IgD-negative memory B cell (primary cell): Measurements from ENCODE around the gene INMT. TPM values are rescaled to one million over a fixed set of nuclear protein-coding genes. Genes with fewer than 3 reads are reported as not detected.

Experiments used
- H3K27ac Mint-ChIP-seq, 3 donors: one replicate each; pipeline ENCODE4 v1.8.0; 2020 to 2022; ENCODE audit warnings: mild to moderate bottlenecking in 3 of 3, mixed read lengths in 3 of 3, moderate library complexity in 1 of 3
- H3K27me3 Mint-ChIP-seq: one replicate; pipeline ENCODE4 v1.8.0; 2021; ENCODE audit warnings: mixed read lengths
- H3K36me3 Mint-ChIP-seq: one replicate; pipeline ENCODE4 v1.8.0; 2020; ENCODE audit warnings: mild to moderate bottlenecking, mixed read lengths
- H3K4me1 Mint-ChIP-seq, 3 donors: one replicate each; pipeline ENCODE4 v1.8.0; 2020 to 2022; ENCODE audit warnings: mixed read lengths in 3 of 3, mild to moderate bottlenecking in 1 of 3
- H3K4me3 Mint-ChIP-seq, 4 donors: one replicate each; pipeline ENCODE4 v1.8.0; 2020 to 2022; ENCODE audit warnings: mild to moderate bottlenecking in 4 of 4, mixed read lengths in 4 of 4, moderate library complexity in 3 of 4
- H3K9me3 Mint-ChIP-seq, 3 donors: one replicate each; pipeline ENCODE4 v1.8.0; 2020 to 2021; ENCODE audit warnings: mixed read lengths in 3 of 3, mild to moderate bottlenecking in 1 of 3
- polyA plus RNA-seq: library from polyadenylated mRNA; unstranded; fragments of 300-500 nt; fragmentation: Illumina TruSeq; gene quantifications from one replicate; pipeline ENCODE4 v1.2.3, GENCODE V29; 2021

The INMT gene
- polyA plus RNA-seq, 1 donor from 2014 or later: not detected

- H3K27me3 Mint-ChIP-seq: no peaks in the 10 kb centered on the region
- peaks cover 0 to 2% (median 0%) of the 10 kb centered on the region in 3 donors for H3K4me1 Mint-ChIP-seq
- H3K36me3 Mint-ChIP-seq: no peaks in the 10 kb centered on the region
- H3K27ac Mint-ChIP-seq: no peak overlapping the region
- peaks cover 0 to 3% (median 2%) of the 10 kb centered on the region in 3 donors for H3K9me3 Mint-ChIP-seq
- no peak overlapping the region for H3K4me3 Mint-ChIP-seq
These were observed 1.0 kb downstream of the INMT start for GRCh38 chr7:30752979-30753378.

- Mint-ChIP-seq H3K4me1 (peaks cover 0 to 5% (median 0%) of the 10 kb centered on the region in 3 donors), H3K27ac (no peak overlapping the region), H3K36me3 (no peaks in the 10 kb centered on the region), H3K9me3 (peaks cover 0 to 3% (median 2%) of the 10 kb centered on the region in 3 donors), H3K4me3 (no peak overlapping the region), H3K27me3 (peaks cover 5% of the 10 kb centered on the region)
These were observed 2.5 kb downstream of the INMT start for GRCh38 chr7:30754315-30754877.

GRCh38 chr7:30755384-30756154 is 3.6 kb downstream of the INMT start:
- peak overlapping the region in 1 of 4 donors; percentile 12 for H3K4me3 Mint-ChIP-seq
- no peak overlapping the region for H3K27ac Mint-ChIP-seq
- H3K27me3 Mint-ChIP-seq: peaks cover 11% of the 10 kb centered on the region
- H3K9me3 Mint-ChIP-seq: peaks cover 0 to 2% (median 0%) of the 10 kb centered on the region in 3 donors
- peaks cover 0 to 5% (median 1%) of the 10 kb centered on the region in 3 donors for H3K4me1 Mint-ChIP-seq
- no peaks in the 10 kb centered on the region for H3K36me3 Mint-ChIP-seq

GRCh38 chr7:30757342-30757692 is 5.4 kb downstream of the INMT start:
- Mint-ChIP-seq H3K36me3 (no peaks in the 10 kb centered on the region), H3K27me3 (peaks cover 14% of the 10 kb centered on the region), H3K9me3 (peaks cover 0 to 2% (median 0%) of the 10 kb centered on the region in 3 donors), H3K27ac (peak overlapping the region in 1 of 3 donors; percentile 39), H3K4me1 (peaks cover 0 to 5% (median 1%) of the 10 kb centered on the region in 3 donors), H3K4me3 (peak overlapping the region in 1 of 4 donors; percentile 83)

GRCh38 chr7:30760514-30761213 is 8.7 kb downstream of the INMT start:
- no peaks in the 10 kb centered on the region for H3K9me3 Mint-ChIP-seq
- peaks cover 14% of the 10 kb centered on the region for H3K27me3 Mint-ChIP-seq
- H3K4me1 Mint-ChIP-seq: peaks cover 0 to 5% (median 1%) of the 10 kb centered on the region in 3 donors
- no peaks in the 10 kb centered on the region for H3K36me3 Mint-ChIP-seq
- no peak overlapping the region for H3K27ac Mint-ChIP-seq
- H3K4me3 Mint-ChIP-seq: no peak overlapping the region

- Mint-ChIP-seq H3K4me3 (no peak overlapping the region), H3K27ac (no peak overlapping the region)
These were observed 9.6 kb downstream of the INMT start for GRCh38 chr7:30761214-30762156.

GRCh38 chr7:30764030-30764975 is 12.4 kb downstream of the INMT start:
- no peak overlapping the region for H3K27ac Mint-ChIP-seq
- H3K4me1 Mint-ChIP-seq: peaks cover 0 to 1% (median 0%) of the 10 kb centered on the region in 3 donors
- no peaks in the 10 kb centered on the region for H3K36me3 Mint-ChIP-seq
- no peak overlapping the region for H3K4me3 Mint-ChIP-seq
- H3K9me3 Mint-ChIP-seq: no peaks in the 10 kb centered on the region
- peaks cover 10% of the 10 kb centered on the region for H3K27me3 Mint-ChIP-seq

More at GRCh38 chr7:30761214-30762156, 9.6 kb downstream of the INMT start:
- H3K9me3 Mint-ChIP-seq: no peaks in the 10 kb centered on the region
- H3K4me1 Mint-ChIP-seq: peaks cover 0 to 5% (median 1%) of the 10 kb centered on the region in 3 donors
- no peaks in the 10 kb centered on the region for H3K36me3 Mint-ChIP-seq
- peaks cover 14% of the 10 kb centered on the region for H3K27me3 Mint-ChIP-seq

- H3K9me3 Mint-ChIP-seq: no peaks in the 10 kb centered on the region
- H3K27ac Mint-ChIP-seq: no peak overlapping the region
- H3K4me3 Mint-ChIP-seq: no peak overlapping the region
- peaks cover 0 to 2% (median 0%) of the 10 kb centered on the region in 3 donors for H3K4me1 Mint-ChIP-seq
- no peaks in the 10 kb centered on the region for H3K36me3 Mint-ChIP-seq
- H3K27me3 Mint-ChIP-seq: peaks cover 3% of the 10 kb centered on the region
These were observed 13.5 kb downstream of the INMT start for GRCh38 chr7:30765408-30765807.

GRCh38 chr7:30770845-30771173 is 18.9 kb downstream of the INMT start:
- peak overlapping the region in 1 of 3 donors; percentile 3 for H3K27ac Mint-ChIP-seq
- no peaks in the 10 kb centered on the region for H3K27me3 Mint-ChIP-seq
- H3K4me3 Mint-ChIP-seq: peak overlapping the region; percentile 77 to 89 (median 88)
- peaks cover 0 to 7% (median 6%) of the 10 kb centered on the region in 3 donors for H3K4me1 Mint-ChIP-seq
- no peaks in the 10 kb centered on the region for H3K9me3 Mint-ChIP-seq
- no peaks in the 10 kb centered on the region for H3K36me3 Mint-ChIP-seq

- H3K27ac Mint-ChIP-seq: peak within 1 kb of the TSS; percentile 2 to 64 (median 3)
- no peaks in the 10 kb centered on the region for H3K36me3 Mint-ChIP-seq
- H3K27me3 Mint-ChIP-seq: no peaks in the 10 kb centered on the region
- H3K9me3 Mint-ChIP-seq: no peaks in the 10 kb centered on the region
- peak within 1 kb of the TSS; percentile 87 to 98 (median 91) for H3K4me3 Mint-ChIP-seq
- H3K4me1 Mint-ChIP-seq: peaks cover 0 to 7% (median 6%) of the 10 kb centered on the region in 3 donors
These were observed 19.4 kb downstream of the INMT start, which contains the start of gene MINDY4 for GRCh38 chr7:30771174-30771879. Gene MINDY4 (plus strand): TSS chr7:30771417. CDS start chr7:30771494, 77 bp downstream.

GRCh38 chr7:30771880-30772425 is 20.0 kb downstream of the INMT start:
- Mint-ChIP-seq H3K4me1 (peaks cover 0 to 7% (median 6%) of the 10 kb centered on the region in 3 donors), H3K27me3 (no peaks in the 10 kb centered on the region), H3K27ac (peak overlapping the region in 2 of 3 donors; percentile 2 to 32), H3K36me3 (no peaks in the 10 kb centered on the region), H3K4me3 (peak overlapping the region; percentile 70 to 98 (median 90)), H3K9me3 (no peaks in the 10 kb centered on the region)

- H3K9me3 Mint-ChIP-seq: no peaks in the 10 kb centered on the region
- H3K27ac Mint-ChIP-seq: no peak overlapping the region
- peaks cover 0 to 7% (median 6%) of the 10 kb centered on the region in 3 donors for H3K4me1 Mint-ChIP-seq
- no peaks in the 10 kb centered on the region for H3K36me3 Mint-ChIP-seq
- no peak overlapping the region for H3K4me3 Mint-ChIP-seq
- no peaks in the 10 kb centered on the region for H3K27me3 Mint-ChIP-seq
These were observed 21.0 kb downstream of the INMT start for GRCh38 chr7:30772984-30773383.

- H3K4me1 Mint-ChIP-seq: peaks cover 0 to 5% (median 3%) of the 10 kb centered on the region in 3 donors
- no peak overlapping the region for H3K27ac Mint-ChIP-seq
- no peaks in the 10 kb centered on the region for H3K36me3 Mint-ChIP-seq
- no peaks in the 10 kb centered on the region for H3K27me3 Mint-ChIP-seq
- H3K4me3 Mint-ChIP-seq: no peak overlapping the region
- no peaks in the 10 kb centered on the region for H3K9me3 Mint-ChIP-seq
These were observed 24.1 kb downstream of the INMT start for GRCh38 chr7:30775992-30776391.
